ENCODE data around the gene CMSS1.
"Not testable (repeated sequence)": the region's sequence is repeated elsewhere in the genome, so short reads cannot be mapped to it uniquely, and the experiment has no call there.

The CMSS1 gene

DNA sequence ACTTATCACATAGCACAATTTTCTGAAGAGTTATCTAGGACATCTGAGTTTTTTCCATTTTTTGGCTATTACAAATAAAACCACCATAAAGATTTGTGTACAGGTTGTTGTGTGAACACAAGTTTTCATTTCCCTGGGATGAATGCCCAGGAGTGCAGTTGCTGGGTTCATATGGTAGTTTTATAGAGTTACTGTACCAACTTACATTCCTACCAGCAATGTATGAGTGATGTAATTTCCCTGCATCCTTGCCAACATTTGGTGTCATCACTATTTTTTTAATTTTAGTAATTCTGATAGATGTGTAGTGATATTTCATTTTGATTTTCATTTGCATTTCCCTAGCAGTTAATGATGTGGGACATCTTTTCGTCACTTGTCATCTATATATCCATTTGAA is 276.2 kb downstream of the CMSS1 start:
- DNase-seq, result no peak

DNA sequence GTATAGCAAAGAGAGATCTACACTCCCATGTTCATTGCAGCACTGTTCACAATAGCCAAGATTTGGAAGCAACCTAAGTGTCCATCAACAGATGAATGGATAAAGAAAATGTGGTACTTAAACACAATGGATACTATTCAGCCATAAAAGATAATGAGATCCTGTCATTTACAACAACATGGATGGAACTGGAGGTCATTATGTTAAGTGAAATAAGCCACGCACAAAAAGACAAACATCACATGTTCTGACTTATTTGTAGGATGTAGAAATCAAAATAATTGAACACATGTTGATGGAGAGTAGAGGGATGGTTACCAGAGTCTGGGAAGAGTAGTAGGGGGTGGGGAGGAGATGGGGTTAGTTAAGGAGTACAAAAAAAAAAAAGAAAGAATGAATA is 278.6 kb downstream of the CMSS1 start:
- not testable (repeated sequence) for DNase-seq

- no peak for DNase-seq
Observed at GRCh38 chr3:100096866-100097265, 279.2 kb downstream of the CMSS1 start.

- DNase-seq, result no peak
Observed at GRCh38 chr3:100097919-100098783, 280.5 kb downstream of the CMSS1 start.

GRCh38 chr3:100098784-100099070 is 281.1 kb downstream of the CMSS1 start:
- no peak for DNase-seq

DNA sequence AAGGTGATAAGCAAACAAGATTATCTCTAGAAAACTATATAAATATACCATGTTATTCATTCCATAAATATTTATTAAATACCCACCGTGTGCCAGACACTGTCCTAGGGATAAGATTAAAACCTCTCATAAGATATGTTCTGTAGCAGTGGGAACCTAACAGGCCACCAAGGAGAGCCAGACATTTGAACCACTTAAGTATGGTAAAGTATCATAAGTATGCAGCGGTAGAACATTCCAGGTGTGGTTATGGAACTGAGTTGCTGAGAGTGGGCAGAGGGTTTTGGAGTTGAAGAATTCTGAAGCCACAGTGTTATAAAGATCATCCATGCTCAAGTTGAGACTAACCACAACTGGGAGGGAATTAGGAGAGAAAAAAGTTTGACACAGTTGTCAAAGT is 282.0 kb downstream of the CMSS1 start:
- DNase-seq, result no peak

- DNase-seq, result no peak
Observed at GRCh38 chr3:100100425-100100824, 282.8 kb downstream of the CMSS1 start.

GRCh38 chr3:100102757-100103156 is 285.1 kb downstream of the CMSS1 start:
- DNase-seq, result no peak

DNA sequence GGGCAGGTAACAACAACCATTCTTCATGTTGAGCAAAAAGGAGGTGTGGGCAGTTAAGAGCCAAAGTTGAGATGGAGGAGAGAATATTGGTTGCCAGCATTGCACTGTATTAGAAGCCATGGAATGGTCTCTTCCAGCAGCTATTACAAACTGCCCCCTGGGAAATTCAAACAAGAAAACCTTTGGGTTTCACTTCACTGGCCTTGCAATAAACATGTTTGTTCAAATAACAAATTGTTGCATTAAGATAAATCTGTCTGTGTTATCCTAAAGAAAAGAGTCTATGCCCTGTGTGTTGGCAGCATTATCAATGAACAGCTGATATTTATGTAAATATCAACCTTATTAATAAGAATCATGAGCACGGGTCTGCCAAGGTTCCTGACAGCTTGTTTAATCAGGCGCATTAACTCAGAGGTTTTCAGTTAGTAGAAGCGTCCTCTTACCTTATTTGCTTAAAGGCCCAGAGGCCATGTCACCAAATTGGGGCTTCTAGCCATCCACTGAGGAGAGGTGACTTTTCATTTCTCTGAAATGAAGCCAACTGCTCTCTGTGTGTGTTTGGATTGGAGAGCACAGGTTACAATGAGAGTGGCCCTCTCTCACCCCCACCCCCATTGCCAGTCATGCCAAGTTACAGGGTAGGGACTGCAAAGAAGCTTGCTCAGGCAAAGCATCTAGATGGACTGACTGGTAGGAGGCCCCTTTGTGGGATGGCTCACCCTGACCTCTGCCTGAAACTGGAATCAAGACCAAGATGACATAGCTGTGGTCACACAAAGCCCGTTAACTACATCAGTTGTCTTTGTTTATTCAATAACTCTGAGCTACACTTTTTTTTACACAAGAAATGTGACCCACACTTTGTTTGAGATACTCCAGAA is 286.1 kb downstream of the CMSS1 start:
- no peak for DNase-seq

GRCh38 chr3:100104442-100104798 is 286.8 kb downstream of the CMSS1 start:
- no peak for DNase-seq

GRCh38 chr3:100104817-100105413 is 287.3 kb downstream of the CMSS1 start:
- DNase-seq, result no peak

DNA sequence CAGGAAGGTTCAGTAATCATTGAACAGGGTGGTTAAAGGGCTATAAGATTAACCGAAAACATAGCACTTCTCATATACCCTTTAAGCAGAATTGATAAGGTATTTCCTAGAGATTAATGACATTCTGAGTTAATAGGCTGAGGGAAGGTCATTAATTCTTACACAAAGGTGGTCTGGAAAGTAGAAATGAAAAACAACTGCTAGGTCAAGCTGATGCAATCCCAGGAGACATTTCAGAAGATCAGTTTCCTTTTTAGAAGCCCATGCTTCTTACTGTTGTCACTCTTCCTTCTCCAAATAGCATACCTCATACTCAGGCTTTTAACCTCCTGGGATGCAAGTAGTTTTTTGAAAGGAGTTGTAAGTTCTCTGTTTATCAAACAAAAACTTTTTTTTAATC is 287.8 kb downstream of the CMSS1 start:
- DNase-seq, result no peak

DNA sequence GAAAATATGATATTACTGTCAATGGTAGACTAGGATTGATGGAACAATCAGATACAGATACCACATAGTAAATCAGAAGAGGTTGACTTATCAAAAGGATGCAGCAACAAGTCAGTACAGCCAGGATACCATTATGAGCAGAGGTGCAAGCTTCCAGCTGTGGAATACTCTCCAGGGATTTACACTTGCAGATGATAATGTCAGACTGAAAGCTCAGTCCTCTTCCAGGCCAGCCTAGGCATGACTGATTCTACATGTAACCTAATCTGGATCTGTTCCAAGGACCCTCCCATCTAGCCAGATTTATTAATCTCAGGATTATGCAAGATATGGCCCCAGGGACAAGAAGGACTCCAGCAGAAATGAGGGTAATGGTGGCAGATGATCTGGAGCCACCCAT is 288.4 kb downstream of the CMSS1 start:
- no peak for DNase-seq

GRCh38 chr3:100106531-100107141 is 289.0 kb downstream of the CMSS1 start:
- no peak for DNase-seq

- no peak for DNase-seq
Observed at GRCh38 chr3:100107221-100107814, 289.7 kb downstream of the CMSS1 start.

DNA sequence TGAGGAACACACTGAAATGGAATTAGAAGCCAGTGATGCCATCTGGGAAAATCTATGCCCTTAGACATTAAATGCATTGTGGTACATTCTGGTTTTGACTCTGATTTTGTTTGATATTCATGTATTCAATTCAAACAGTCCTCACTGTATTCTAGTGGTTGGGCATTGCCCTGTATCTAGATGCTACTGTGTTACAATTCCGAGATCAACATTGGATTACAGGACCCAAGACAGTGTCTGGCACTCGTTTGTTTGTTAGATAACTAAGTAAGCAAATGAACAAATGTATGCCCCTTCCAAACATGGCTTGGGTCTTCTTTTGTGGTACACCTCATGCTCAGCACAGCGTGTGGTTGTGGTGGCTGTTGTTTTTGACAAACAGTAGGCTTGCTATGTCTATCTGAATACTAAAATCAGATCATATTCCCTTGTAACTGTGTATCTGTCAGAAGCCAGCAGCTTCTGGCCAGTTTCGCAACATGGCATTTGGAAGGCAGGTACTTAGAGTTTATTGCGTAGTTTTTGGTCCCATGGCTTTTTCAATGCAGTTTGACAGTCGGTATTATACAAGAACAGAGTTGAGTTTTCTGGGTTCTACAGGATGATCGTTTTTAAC is 290.9 kb downstream of the CMSS1 start:
- DNase-seq, result no peak

- DNase-seq, result no peak
Observed at GRCh38 chr3:100110162-100110561, 292.5 kb downstream of the CMSS1 start.

DNA sequence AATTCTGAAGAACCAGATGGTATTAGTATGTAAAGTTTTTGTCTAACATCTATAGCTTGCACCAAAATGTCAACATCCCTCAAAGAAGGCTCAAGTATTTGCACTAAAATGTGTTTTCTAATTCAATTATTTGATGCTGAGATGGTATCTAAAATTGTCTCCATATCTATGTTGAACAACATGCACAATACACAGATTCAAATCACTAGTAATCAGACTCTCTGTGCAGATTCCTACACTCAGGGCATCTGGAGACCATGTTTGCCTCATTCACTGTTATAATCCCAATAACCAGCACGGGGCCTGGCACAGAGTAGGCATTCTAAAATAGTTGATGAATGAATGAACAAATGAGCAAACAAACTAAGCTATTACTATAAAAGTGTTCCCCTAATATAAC is 294.1 kb downstream of the CMSS1 start:
- no peak for DNase-seq

DNA sequence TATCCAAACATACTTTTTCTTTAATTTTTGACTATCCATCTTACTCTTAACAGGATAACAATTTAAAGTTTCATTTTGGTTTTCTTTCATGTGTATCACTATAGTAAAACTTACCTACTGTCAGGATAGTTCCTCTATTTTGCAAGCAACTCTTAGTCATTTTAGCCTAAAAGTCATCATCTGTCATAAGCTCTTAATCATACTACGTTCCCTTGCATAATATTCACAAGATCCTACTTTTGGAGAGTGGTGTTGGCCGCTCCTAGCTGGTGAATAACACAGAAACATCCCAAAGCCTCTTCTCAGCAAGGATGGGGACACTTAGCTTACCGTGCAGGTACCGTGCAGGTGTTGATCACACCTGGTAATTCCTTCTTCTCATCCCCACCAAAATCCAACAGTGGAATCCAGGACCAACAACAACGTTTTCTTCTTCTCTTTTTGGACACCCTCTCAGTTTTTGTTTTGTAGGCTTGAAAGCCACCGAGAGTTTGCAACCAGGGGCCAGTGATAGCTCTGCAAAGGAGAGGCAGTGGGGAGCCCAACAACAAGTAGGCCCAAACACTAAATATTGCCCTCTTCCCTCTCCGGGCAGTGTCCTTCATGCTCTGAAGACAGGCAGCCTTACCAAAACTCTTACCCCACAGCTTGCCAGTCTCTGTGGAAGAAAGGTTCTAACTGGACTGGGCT is 296.2 kb downstream of the CMSS1 start:
- DNase-seq, result no peak

DNA sequence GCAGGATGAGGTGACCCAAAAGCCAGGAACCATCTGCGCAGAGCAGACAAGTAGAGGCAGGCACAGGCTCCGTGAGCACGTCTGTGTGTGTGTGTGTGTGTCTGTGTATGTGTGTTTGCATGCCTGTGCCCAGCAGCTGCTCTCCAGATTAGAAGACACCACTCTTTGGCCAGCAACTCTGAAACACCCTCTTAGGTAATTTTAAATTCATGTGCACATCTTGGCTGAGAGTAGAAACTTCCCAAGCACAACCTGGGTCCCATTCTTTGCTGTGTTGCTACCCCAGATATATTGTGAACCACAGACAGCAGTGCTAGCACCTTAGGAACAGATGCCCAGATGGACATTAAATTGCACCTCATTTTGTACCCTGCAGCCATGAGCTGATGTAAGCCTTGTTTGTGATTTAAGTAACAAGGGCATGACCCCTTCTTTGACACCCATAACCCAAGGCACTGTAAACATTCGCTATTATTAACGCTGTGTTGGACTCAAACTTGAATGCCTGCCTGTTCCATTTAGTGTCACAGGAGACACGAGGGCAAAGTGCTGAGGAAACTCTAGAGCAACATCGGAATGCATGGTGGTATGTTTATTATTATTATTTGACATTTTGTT is 296.9 kb downstream of the CMSS1 start, which contains the start of gene FILIP1L:
TSS of gene FILIP1L (minus strand) at position 89 of the 618 bp plus-strand sequence.
- no peak for DNase-seq

DNA sequence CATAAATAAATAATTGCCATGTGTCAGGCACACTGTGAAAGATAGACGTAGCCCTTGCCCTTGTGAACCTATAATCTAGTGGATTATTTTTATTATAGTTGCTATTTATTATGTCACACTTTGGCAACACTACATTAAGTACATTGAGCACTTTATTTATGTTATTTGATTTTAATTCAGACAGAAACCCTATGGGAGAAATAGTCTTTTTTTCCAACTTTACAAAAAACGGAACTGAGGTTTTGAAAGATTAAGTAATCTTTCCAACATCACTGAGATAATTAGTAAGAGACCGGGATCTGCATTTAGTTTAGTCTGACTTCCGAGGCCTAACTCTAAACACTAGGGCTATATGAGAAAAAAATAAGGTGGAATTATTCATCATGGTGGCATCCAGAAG is 299.4 kb downstream of the CMSS1 start:
- DNase-seq, result no peak

Measured in activated gamma-delta T cell treated with Interleukin-2 at 50 U/mL for 16 hours (primary cell).